HG03025 (cell line): Measurements from ENCODE around the gene FAM168A.

Source experiments
- ATAC-seq: cut with Tn5 transposase; IDR thresholded peaks from one replicate; pipeline ENCODE4 v1.9.1; 2021; ENCODE audit warnings: mild to moderate bottlenecking, moderate library complexity; ENCODE audit not compliant: unreplicated experiment, low FRiP score

Gene FAM168A

GRCh38 chr11:73525611-73526010 lies 72.3 kb downstream of the FAM168A start:
- ATAC-seq, result no peak

- ATAC-seq, result no peak
Measured at GRCh38 chr11:73524774-73525173, 73.1 kb downstream of the FAM168A start.

GRCh38 chr11:73521621-73522020 lies 76.3 kb downstream of the FAM168A start:
- no peak for ATAC-seq

- no peak for ATAC-seq
Measured at GRCh38 chr11:73520353-73521061, 77.4 kb downstream of the FAM168A start.

GRCh38 chr11:73519266-73519665 lies 78.6 kb downstream of the FAM168A start:
- no peak for ATAC-seq

- no peak for ATAC-seq
Measured at GRCh38 chr11:73518195-73518594, 79.7 kb downstream of the FAM168A start.

- ATAC-seq, result no peak
Measured at GRCh38 chr11:73516080-73516479, 81.8 kb downstream of the FAM168A start.

GRCh38 chr11:73513707-73514106 lies 84.2 kb downstream of the FAM168A start:
- no peak for ATAC-seq

- no peak for ATAC-seq
Measured at GRCh38 chr11:73510877-73511276, 87.0 kb downstream of the FAM168A start.

- ATAC-seq, result no peak
Measured at GRCh38 chr11:73510106-73510505, 87.8 kb downstream of the FAM168A start.

- ATAC-seq, result no peak
Measured at GRCh38 chr11:73509188-73509587, 88.7 kb downstream of the FAM168A start.

GRCh38 chr11:73508243-73509176 lies 89.4 kb downstream of the FAM168A start:
- ATAC-seq, result no peak

GRCh38 chr11:73507086-73507485 lies 90.8 kb downstream of the FAM168A start:
- no peak for ATAC-seq

- no peak for ATAC-seq
Measured at GRCh38 chr11:73506038-73506437, 91.9 kb downstream of the FAM168A start.

- no peak for ATAC-seq
Measured at GRCh38 chr11:73498343-73498742, 99.6 kb downstream of the FAM168A start.

GRCh38 chr11:73496134-73496533 lies 101.8 kb downstream of the FAM168A start:
- ATAC-seq, result no peak

- no peak for ATAC-seq
Measured at GRCh38 chr11:73495731-73496130, 102.2 kb downstream of the FAM168A start.

- no peak for ATAC-seq
Measured at GRCh38 chr11:73493956-73494598, 103.8 kb downstream of the FAM168A start.

- no peak for ATAC-seq
Measured at GRCh38 chr11:73481626-73482025, 116.3 kb downstream of the FAM168A start.

- no peak for ATAC-seq
Measured at GRCh38 chr11:73480677-73481076, 117.2 kb downstream of the FAM168A start.

GRCh38 chr11:73478737-73479347 lies 119.1 kb downstream of the FAM168A start:
- ATAC-seq, result no peak
